NB4 (cell line): ENCODE data around the gene KLHL22.
"Not testable (repeated sequence)": the region's sequence is repeated elsewhere in the genome, so short reads cannot be mapped to it uniquely, and the experiment has no call there.

Source experiments
- DNase-seq: peaks from one replicate; pipeline ENCODE4 v3.0.0; 2010; ENCODE audit warnings: low read depth
- H3K4me3 ChIP-seq: one replicate; pipeline ENCODE4 v1.5.1; 2011; ENCODE audit warnings: mild to moderate bottlenecking, low read depth, low read length, moderate library complexity
- CTCF ChIP-seq: IDR thresholded peaks from one replicate; pipeline ENCODE4 v1.5.1; 2012; ENCODE audit warnings: low read depth, low read length
- MAX ChIP-seq: IDR thresholded peaks from 2 replicates; pipeline ENCODE4 v1.6.1; 2011; ENCODE audit warnings: low read depth, low read length
- MYC ChIP-seq: IDR thresholded peaks from 2 replicates; pipeline ENCODE4 v1.6.1; 2011; ENCODE audit warnings: low read depth, low read length
- POLR2A ChIP-seq: IDR thresholded peaks from 2 replicates; pipeline ENCODE4 v1.6.1; 2011; ENCODE audit warnings: mild to moderate bottlenecking; ENCODE audit not compliant: insufficient read length; ENCODE audit errors: extremely low read depth

KLHL22 gene

DNA sequence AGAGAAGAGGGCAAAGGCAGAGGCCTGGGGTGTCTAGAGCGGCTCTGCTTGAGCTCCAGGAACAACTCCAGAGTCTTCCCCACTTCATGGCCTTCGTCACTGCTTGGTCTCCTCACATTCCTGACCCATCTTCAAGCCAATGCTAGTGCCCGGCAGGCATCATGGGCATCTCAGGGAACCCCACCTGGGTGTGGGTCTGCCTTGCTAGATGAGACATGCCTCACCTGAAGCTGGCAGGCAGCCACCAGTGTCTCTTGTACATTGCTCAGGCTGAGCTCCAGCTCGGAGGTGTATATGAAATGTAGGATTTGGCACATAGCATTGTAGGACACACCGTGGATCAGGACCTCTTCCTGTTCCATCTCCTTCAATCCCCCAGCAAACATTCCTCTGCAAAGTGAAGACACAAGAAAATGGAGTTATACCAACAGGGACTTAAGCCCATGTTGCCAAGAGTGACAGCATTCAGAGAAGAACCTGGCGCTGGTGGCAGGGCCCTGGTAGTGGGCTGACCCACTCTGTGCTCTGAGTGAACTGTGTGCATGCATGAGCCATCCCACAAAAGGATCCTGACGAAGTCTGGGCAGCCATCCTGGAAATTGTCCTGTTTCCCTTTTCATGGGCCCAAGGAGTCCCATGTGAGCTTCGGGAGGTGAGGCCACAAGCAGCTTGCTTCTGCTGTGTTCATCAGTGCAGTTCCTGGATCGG is 24.3 kb downstream of the KLHL22 start:
- no peak for DNase-seq
- no peak overlapping the region for H3K4me3 ChIP-seq
- no peak for TF ChIP-seq MAX
- TF ChIP-seq POLR2A: no peak
- no peak for TF ChIP-seq CTCF
- TF ChIP-seq MYC: no peak

DNA sequence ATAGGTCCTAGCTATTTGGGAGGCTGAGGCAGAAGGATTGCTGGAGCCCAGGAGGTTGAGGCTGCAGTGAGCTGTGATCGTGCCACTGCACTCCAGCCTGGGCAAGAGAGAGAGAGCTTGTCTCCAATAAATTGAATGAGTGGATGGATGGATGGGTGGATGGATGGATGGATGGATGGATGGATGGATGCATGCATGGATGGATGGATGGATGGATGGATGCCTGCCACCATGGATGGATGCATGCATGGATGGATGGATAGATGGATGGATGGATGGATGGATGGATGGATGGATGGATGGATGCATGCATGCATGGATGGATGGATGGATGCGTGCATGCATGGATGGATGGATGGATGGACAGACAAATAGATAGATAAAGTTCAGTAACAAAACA is 25.1 kb downstream of the KLHL22 start:
- H3K4me3 ChIP-seq, DNase-seq: not testable (repeated sequence)

DNA sequence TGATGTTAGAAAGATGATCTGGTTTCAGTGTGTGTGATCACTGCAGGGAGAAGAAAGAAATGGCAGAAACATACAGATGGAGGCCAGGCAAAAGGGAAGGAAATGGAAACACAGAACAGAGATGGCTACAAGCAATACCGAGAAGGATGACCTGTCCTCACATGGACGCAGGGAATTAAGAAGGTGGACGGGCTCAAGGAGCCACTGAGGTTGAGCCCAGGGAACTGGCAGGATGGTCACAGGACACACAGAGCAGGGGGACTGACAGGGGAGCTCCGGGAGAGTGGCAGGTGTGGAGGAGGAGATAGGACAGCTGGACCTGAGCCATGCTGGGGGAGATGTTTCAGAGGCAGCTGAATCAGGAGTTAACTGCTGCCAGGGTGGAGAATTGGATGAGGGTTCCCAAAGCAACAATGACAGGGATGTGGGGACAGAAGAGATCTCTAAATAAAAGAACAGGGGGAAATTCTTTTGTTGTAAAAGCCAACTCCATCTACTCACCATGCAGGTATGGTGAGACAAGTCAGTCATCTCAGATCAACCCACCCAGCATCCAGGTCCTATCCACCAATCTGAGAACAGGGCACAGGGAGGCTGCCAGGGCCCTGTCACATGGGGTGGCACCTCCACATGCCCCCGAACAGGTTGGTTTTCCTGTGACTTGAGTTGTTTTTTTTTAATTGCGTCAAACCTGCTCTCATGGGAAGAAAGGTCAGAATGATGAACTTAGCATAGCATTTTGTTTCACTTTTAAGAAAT is 26.3 kb downstream of the KLHL22 start:
- no peak overlapping the region for H3K4me3 ChIP-seq
- no peak for TF ChIP-seq POLR2A
- TF ChIP-seq MAX: no peak
- no peak for TF ChIP-seq CTCF
- no peak for TF ChIP-seq MYC
- DNase-seq: no peak

DNA sequence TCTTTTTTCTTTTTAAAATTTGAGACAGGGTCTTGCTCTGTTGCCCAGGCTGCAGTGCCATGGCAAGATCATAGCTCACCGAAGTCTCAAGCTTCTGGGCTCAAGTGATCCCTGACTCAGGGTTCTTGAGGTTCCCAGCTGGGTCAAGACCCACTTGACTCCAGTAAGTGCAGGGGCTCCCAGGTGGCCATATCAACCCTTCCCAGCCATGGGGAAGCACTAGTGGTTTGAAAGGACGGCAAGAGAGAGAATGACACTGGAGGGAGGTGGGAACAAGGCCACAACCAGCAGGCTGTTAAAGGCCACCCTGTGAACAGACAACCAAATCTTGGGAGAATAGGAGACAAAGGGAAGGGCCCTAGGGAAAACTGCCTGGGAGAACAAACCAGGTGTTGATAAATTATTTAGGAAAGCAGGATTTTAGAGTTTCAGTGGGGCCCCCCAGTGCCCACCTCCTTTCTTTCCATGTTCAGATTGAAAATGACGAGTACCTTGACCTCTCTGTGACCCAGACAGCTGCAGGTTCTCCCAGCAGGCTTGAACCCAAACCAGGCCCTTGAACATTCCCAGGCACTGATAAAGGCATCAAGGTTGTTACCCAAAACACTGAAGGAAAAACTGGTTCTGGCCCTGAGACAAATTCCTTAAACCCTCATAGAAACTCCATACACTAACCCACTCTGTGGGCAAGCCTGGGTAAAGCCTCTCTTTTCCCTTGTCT is 28.8 kb downstream of the KLHL22 start:
- no peak for TF ChIP-seq POLR2A
- TF ChIP-seq CTCF: no peak
- TF ChIP-seq MAX: no peak
- TF ChIP-seq MYC: no peak
- DNase-seq: no peak
- no peak overlapping the region for H3K4me3 ChIP-seq

GRCh38 chr22:20465759-20466077 is 29.9 kb downstream of the KLHL22 start:
- no peak for DNase-seq
- H3K4me3 ChIP-seq: no peak overlapping the region
- TF ChIP-seq CTCF (no peak), POLR2A (no peak), MYC (no peak), MAX (no peak)

- no peak overlapping the region for H3K4me3 ChIP-seq
- no peak for TF ChIP-seq MAX
- TF ChIP-seq MYC: no peak
- TF ChIP-seq CTCF: no peak
- no peak for TF ChIP-seq POLR2A
- DNase-seq: no peak
Observed at GRCh38 chr22:20464912-20465758, 30.5 kb downstream of the KLHL22 start.
